Breast epithelium (tissue), 3 donors: Measurements from ENCODE around the gene TNFSF11.

Source experiments
- CTCF ChIP-seq, 3 donors: fragments of 450-650 bp; IDR thresholded peaks; one replicate each; pipeline ENCODE4 v1.5.1; 2016 to 2017; ENCODE audit warnings: antibody characterized with exemption in 3 of 3, mild to moderate bottlenecking in 3 of 3, moderate library complexity in 3 of 3
- POLR2A ChIP-seq: fragments of 450-650 bp; IDR thresholded peaks from one replicate; pipeline ENCODE4 v1.6.1; 2016; ENCODE audit warnings: antibody characterized with exemption, mild to moderate bottlenecking, moderate library complexity
- POLR2AphosphoS5 ChIP-seq, 3 donors: sonication (generic); formaldehyde crosslinking; IDR thresholded peaks; one replicate each; pipeline ENCODE4 v1.6.1; 2017; ENCODE audit warnings: antibody characterized with exemption in 3 of 3

- TF ChIP-seq CTCF (IDR thresholded peaks at IDR 0.05) (no peak), POLR2A (no peak), POLR2AphosphoS5 (IDR thresholded peaks at IDR 0.05) (no peak)
Measured at GRCh38 chr13:42638101-42638500, 64.1 kb downstream of the TNFSF11 start.
